Body of pancreas (tissue), 4 donors: ENCODE results near the gene LSMEM2.

Source experiments
- CTCF ChIP-seq, 7 experiments: fragments of 450-650 bp in 4 of 7; fragments of 200-600 bp in 3 of 7; sonication (generic) in 3 of 7; IDR thresholded peaks; one replicate each; pipeline ENCODE4 v1.5.1; 2016 to 2019; ENCODE audit warnings: antibody characterized with exemption in 7 of 7
- POLR2A ChIP-seq, 3 donors: fragments of 450-650 bp; IDR thresholded peaks; one replicate each; pipeline ENCODE4 v1.6.1; 2016; ENCODE audit warnings: antibody characterized with exemption in 3 of 3, mild to moderate bottlenecking in 2 of 3

GRCh38 chr3:50314342-50314741, 35.5 kb downstream of the LSMEM2 start:
- no peak for TF ChIP-seq CTCF (IDR thresholded peaks at IDR 0.05)
- TF ChIP-seq POLR2A (IDR thresholded peaks at IDR 0.05) = no peak
